GM21390 (cell line): ENCODE results near the gene DMWD.
"Not testable (repeated sequence)": the region's sequence is repeated elsewhere in the genome, so short reads cannot be mapped to it uniquely, and the experiment has no call there.

ENCODE experiments used
- ATAC-seq: cut with Tn5 transposase; IDR thresholded peaks from one replicate; pipeline ENCODE4 v1.9.1; 2021; ENCODE audit not compliant: unreplicated experiment

The DMWD gene

GRCh38 chr19:45752639-45753038 is 40.0 kb downstream of the DMWD start:
- no peak for ATAC-seq

DNA sequence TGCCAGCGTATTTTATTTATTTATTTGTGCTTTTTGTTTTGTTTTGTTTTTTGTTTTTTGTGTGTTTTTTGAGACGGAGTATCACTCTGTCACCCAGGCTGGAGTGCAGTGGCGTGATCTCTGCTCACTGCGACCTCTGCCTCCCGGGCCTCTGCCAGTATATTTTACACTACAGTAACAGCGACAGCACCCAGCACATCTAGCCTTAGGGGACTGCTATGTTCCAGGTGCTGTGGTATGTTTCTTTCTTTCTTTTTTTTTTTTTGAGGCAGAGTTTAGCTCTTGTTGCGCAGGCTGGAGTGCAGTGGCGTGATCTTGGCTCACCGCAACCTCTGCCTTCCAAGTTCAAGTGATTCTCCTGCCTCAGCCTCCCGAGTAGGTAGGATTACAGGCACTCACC is 41.2 kb downstream of the DMWD start:
- ATAC-seq = not testable (repeated sequence)

GRCh38 chr19:45747513-45747912 is 45.1 kb downstream of the DMWD start:
- ATAC-seq = no peak

DNA sequence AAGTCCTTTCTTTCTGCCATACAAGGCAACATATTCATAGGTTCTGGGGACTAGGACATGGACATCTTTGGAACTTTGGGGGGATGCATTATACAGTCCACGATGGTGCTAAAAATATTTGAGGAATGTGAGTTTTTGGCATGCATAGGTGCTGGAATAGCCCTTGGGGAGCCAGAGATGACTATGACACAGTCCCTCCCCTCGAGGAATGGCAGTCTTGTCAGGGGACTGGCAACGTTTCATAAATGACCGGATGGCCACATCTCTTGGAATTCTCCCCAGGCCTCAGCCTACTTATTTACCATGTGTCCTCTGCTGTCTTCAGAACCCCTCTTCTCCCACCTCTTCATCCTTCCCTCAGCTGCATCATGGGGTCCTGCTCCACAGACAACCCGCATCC is 45.8 kb downstream of the DMWD start:
- no peak for ATAC-seq

DNA sequence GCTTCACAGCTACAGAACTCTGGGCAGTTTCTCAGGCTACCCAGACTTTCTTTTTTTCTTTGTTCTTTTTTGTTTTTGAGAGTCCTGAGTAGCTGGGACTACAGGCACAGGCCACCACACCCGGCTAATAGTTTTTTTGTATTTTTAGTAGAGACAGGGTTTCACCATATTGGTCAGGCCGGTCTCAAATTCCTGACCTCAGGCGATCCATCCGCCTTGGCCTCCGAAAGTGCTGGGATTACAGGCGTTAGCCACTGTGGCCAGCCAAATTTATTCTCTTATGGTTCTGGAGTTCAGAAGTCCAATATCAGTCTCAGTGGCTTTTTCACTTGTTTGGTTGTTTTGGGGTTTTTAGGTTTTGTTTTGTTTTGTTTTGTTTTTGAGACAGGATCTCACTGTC is 47.0 kb downstream of the DMWD start:
- no peak for ATAC-seq

DNA sequence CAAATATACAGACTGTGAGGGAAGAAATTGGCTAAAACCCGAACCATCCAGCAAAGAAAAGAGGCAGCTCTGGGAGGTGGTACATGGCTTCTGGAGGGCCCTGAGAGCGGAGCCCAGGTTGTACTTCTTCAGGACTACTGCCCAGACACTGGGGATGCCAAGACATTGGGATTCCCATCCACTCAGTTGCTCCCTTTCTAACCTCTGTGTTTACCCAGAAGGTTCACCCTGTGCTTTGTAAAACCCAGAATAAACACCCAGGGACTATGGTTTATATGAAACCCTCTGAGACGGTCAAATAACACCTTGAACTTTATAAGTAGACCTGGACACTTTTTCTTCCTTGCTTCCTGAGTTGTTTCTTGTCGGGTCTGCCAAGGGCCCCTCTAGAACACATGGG is 49.7 kb downstream of the DMWD start:
- no peak for ATAC-seq

DNA sequence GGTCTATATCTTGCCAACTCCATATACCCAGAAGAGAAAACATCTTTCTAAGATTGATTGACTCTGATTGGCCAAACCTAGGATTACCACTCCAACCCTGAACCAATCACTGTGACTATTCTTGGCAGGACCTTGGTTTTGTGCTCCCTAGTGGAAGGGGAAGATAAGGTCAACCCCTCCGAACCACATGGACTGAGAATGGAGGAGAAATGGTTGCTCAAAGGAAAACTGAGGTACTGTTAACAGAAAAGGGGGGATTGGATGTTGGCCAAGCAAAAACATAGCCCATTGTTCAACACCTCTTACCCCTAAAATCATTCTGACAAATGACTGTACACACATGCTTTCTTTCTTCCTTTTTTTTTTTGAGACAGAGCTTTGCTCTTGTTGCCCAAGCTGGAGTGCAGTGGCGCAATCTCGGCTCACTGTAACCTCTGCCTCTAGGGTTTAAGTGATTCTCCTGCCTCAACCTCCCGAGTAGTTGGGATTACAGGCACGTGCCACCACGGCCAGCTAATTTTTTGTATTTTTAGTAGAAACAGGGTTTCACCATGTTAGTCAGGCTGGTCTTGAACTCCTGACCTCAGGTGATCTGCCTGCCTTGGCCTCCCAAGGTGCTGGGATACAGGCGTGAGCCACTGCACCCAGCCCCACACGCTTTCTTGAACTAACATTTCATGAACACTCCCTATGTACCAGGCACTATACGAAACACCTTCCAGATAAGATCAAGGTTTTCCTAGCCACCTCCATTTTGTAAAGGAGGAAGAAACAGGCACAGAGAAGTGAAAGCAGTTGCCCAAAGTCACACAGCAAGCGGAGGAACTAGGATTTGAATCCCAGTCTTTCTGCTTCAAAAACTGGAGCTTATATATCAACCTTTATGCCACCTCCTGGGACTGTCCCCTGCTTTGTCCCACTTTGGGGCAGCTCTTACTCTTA is 52.9 kb downstream of the DMWD start:
- ATAC-seq = no peak

- ATAC-seq = no peak
Observed at GRCh38 chr19:45733160-45733810, 59.4 kb downstream of the DMWD start, which contains the start of gene MEIOSIN. TSS of gene MEIOSIN (plus strand) at chr19:45733439. CDS start at chr19:45735377, 1,938 bp downstream.
